GM10266 (cell line): ENCODE results near the gene TASP1.

ENCODE experiments used
- DNase-seq: peaks from one replicate; pipeline ENCODE4 v3.0.0; 2012; ENCODE audit errors: extremely low spot score
- TF ChIP-seq, protein P1 (sequence below): IDR thresholded peaks from 2 replicates; pipeline ENCODE4 v1.5.1; 2012; ENCODE audit warnings: mild to moderate bottlenecking, low read depth; ENCODE audit not compliant: control insufficient read depth, insufficient read depth; ENCODE audit errors: missing control alignments

Gene TASP1

DNA sequence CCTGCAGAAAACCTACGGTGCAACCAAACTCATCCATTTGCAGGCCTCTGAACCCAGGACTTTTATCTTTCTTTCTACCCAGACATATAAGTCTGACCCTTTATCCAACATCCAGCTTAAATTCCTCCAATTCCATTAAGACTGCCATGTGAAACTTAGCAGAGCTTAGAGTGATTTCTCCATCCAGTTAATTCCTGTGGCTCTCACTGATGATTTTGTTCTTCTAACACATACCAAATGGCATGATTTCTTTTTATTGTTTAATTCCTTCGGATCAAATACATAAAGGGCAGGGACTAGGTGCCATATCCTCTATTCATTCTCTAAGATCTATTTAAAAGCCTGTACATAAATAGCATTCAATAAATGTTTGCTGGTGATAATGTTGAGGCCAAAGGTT, 92.9 kb downstream of the TASP1 start:
- no peak for DNase-seq
- TF ChIP-seq, protein P1, sequence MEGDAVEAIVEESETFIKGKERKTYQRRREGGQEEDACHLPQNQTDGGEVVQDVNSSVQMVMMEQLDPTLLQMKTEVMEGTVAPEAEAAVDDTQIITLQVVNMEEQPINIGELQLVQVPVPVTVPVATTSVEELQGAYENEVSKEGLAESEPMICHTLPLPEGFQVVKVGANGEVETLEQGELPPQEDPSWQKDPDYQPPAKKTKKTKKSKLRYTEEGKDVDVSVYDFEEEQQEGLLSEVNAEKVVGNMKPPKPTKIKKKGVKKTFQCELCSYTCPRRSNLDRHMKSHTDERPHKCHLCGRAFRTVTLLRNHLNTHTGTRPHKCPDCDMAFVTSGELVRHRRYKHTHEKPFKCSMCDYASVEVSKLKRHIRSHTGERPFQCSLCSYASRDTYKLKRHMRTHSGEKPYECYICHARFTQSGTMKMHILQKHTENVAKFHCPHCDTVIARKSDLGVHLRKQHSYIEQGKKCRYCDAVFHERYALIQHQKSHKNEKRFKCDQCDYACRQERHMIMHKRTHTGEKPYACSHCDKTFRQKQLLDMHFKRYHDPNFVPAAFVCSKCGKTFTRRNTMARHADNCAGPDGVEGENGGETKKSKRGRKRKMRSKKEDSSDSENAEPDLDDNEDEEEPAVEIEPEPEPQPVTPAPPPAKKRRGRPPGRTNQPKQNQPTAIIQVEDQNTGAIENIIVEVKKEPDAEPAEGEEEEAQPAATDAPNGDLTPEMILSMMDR = no peak

DNA sequence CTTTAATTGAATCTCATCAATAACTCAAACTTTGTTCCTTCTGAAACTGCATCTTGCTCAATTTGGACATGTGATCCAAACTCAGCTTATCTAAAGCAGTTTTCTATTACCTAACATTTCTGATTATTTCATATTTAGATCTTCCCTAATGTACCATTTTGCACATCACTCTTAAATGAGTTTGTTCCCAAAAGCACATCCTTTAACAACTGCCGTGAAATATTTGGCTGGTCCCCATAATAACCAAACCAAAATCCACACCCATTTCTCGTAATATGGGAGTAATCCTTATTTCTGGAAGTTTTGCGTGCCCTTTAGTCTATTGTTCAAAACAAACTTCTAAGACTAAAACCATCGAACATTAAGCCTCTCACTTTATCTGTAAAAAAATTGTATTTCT, 94.9 kb downstream of the TASP1 start:
- no peak for DNase-seq
- TF ChIP-seq, protein P1 = no peak

DNA sequence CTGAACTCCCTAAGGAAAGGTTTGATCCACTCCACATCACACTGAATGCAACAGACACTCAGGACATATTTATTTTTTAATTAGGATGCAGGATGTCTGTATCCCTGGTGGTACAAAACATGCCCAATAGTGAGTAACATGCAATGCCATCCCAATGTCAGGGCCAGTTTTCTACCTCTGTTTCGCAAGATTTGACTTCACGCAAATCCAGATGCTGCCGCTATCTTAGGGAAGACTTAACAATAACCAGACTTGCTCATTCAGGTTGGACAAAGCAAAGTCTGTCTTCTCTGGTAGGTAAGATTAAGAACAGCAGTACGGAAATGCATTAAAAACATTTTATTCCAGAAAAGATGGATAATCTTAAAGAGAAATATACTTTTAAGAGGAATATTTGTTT, 103.1 kb downstream of the TASP1 start:
- DNase-seq = no peak
- TF ChIP-seq, protein P1 = no peak

DNA sequence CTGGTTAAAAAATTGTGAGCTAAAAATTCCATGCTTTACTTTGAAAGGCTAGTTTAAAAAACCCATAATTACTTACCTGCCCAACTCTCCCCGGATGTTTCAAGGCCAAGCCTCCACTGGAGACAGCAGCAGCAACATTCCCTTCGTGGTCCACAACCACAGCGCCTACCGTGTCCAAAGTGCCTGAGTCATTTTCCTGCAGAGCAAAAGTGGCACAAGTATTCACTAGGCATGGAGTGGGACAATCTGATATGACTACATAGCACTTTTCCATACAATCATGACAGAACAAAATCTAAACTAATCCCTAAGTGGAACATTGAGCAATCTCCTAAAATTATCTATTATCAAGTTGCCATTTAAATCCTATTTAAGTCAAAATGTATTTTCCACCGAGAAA, 104.8 kb downstream of the TASP1 start:
- TF ChIP-seq, protein P1 = no peak
- DNase-seq = no peak

DNA sequence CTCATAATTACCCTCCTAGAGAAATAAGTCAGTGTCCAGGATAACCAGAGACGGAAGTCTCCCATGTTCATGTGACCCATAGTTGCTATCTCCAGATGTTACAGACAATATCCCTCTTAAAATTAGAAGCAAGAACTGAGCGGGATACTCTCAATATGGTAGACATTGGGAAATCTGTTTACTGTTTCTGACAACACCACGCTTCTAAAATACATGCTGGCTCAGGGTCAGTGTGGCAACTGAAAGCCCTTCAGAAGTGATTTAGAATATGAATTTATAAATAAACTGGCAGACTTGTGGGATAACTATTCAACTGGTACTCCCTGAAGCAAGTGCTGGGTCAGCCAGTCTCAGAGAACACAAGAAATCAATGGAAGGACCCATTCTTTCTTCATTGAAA, 108.6 kb downstream of the TASP1 start:
- DNase-seq = no peak
- TF ChIP-seq, protein P1 = no peak

DNA sequence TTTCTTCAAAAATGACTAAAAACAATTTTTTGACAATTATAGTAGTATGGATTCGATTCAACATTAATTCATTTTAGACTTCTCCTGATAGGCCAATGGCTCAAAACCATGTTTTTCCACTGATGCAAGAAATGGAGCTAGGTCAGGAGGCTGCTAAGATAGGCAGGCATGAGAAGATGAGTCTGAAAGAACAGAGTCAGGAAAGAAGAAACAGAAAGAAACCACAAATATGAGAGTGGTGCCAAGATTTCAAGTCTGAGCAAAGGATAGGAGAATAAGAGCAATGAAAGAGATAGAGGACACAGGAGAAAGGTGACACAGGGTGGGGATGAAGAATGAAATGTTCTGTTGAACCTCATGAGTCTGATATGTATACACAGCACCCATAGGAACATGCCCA, 112.2 kb downstream of the TASP1 start:
- TF ChIP-seq, protein P1 = no peak
- DNase-seq = no peak

DNA sequence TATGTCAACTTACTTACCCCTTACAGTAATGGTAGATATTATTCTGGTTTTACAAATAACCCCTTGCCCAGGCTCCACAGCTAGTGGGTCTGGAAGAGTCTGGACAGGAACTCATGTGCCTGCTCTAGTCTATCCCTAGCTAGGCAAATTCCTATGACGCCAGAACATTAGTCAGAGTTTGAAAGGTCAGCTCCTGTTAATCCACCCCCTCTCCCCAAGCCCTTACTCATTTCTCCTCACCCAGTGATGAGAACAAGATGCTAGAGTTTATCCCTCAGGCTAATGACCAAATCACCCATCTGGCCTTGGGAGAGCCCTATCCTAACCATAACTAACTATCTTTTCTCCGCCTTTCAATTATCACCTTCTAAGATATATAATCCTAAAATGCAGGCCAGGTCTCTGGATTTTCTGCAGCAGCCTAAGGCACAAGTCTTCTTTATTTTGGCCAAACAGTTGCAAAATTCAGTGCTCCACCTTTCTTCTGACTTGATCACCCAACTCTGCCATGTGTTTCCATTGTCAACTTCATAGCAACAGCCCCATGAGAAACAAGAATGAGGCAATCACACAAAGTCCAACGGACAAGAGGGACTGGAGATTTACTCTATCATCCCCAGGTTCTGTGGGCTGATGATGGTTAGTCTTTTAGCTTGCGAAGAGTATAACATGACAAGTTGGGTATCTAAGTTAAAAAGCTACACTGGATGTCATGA, 113.3 kb downstream of the TASP1 start:
- TF ChIP-seq, protein P1 = no peak
- DNase-seq = no peak
